A549 (cell line): ENCODE data around the gene CRBN. TPM values are rescaled to one million over a fixed set of nuclear protein-coding genes. Genes with fewer than 3 reads are reported as not detected.

Source experiments
- ATAC-seq, 2 experiments: fragments of 200-7000 bp in 1 of 2; fragments of >200 bp in 1 of 2; cut with Nextera tagmentation in 1 of 2; cut with Tn5 transposase in 1 of 2; 3 replicates each; pipeline versions ENCODE4 v1.8.0 to v1.9.1; 2018 to 2020; ENCODE audit warnings: mild to moderate bottlenecking in 1 of 2, moderate library complexity in 1 of 2
- CTCF ChIA-PET: fragments of 300-600 bp; sonication (Branson Sonifier 250); formaldehyde crosslinking; extraction: SDS; loops from one replicate; lab custom pipeline; 2021; ENCODE audit warnings: antibody characterized with exemption, inconsistent platforms; lab: Yijun Ruan, JAX
- POLR2A ChIA-PET: fragments of 350-600 bp; formaldehyde crosslinking; extraction: SDS; loops from one replicate; lab custom pipeline; 2021; ENCODE audit warnings: antibody characterized with exemption, inconsistent platforms; lab: Yijun Ruan, JAX
- DNase-seq, 2 experiments: peaks; one replicate each; pipeline versions ENCODE4 v3.0.0 to v3.0.0-alpha.2; 2011 to 2016; ENCODE audit warnings: low read depth in 1 of 2, low spot score in 1 of 2
- FAIRE-seq: peaks from 2 replicates; lab custom pipeline; 2011; peaks lifted over from hg19 to GRCh38; lab: Jason Lieb, UNC
- H3K27ac ChIP-seq, 2 experiments: fragments of >200 bp; sonication (Bioruptor Twin); formaldehyde crosslinking; 3 replicates each; pipeline ENCODE4 v1.5.1; 2016 to 2017
- H3K4me1 ChIP-seq: fragments of >200 bp; sonication (Bioruptor Twin); formaldehyde crosslinking; 3 replicates; pipeline ENCODE4 v1.6.1; 2016
- H3K4me2 ChIP-seq: fragments of >200 bp; sonication (Bioruptor Twin); formaldehyde crosslinking; 3 replicates; pipeline ENCODE4 v1.6.1; 2016
- H3K4me3 ChIP-seq: fragments of >200 bp; sonication (Bioruptor Twin); formaldehyde crosslinking; 3 replicates; pipeline ENCODE4 v1.5.1; 2016
- H3K9me3 ChIP-seq: fragments of >200 bp; sonication (Bioruptor Twin); formaldehyde crosslinking; 3 replicates; pipeline ENCODE4 v1.6.1; 2016
- BHLHE40 ChIP-seq: IDR thresholded peaks from 2 replicates; pipeline ENCODE4 v1.6.1; 2012; ENCODE audit warnings: low read depth, low read length, inconsistent platforms
- CHD4 ChIP-seq: fragments of 200-600 bp; sonication (generic); IDR thresholded peaks from 2 replicates; pipeline ENCODE4 v1.6.1; 2016; ENCODE audit warnings: antibody characterized with exemption, mild to moderate bottlenecking, borderline replicate concordance
- EHMT2 ChIP-seq: fragments of 200-600 bp; sonication (generic); IDR thresholded peaks from 2 replicates; pipeline ENCODE4 v1.6.1; 2016; ENCODE audit warnings: antibody characterized with exemption, low read depth, mild to moderate bottlenecking, moderate library complexity
- ELK1 ChIP-seq: fragments of 150-350 bp; IDR thresholded peaks from 2 replicates; pipeline ENCODE4 v1.6.1; 2014; ENCODE audit warnings: low read depth, mild to moderate bottlenecking, low read length
- EP300 ChIP-seq, 2 experiments: fragments of >200 bp; sonication (Bioruptor Twin); formaldehyde crosslinking; IDR thresholded peaks; 2 replicates in 1 of 2; 3 replicates in 1 of 2; pipeline ENCODE4 v1.6.1; 2016 to 2017
- FOSB ChIP-seq: fragments of 250-450 bp; sonication (Bioruptor Pico); IDR thresholded peaks from 2 replicates; pipeline ENCODE4 v1.5.0; 2020; ENCODE audit warnings: mild to moderate bottlenecking, moderate library complexity
- FOXS1 ChIP-seq: fragments of 250-450 bp; sonication (Bioruptor Pico); IDR thresholded peaks from 2 replicates; pipeline ENCODE4 v1.5.0; 2020; ENCODE audit warnings: mild to moderate bottlenecking, moderate library complexity
- GATA3 ChIP-seq: IDR thresholded peaks from 2 replicates; pipeline ENCODE4 v1.6.1; 2012; ENCODE audit warnings: borderline replicate concordance
- HOXA7 ChIP-seq: fragments of 250-450 bp; sonication (Bioruptor Pico); IDR thresholded peaks from 2 replicates; pipeline ENCODE4 v1.5.0; 2020; ENCODE audit warnings: mild to moderate bottlenecking, moderate library complexity
- HOXB5 ChIP-seq: fragments of 250-450 bp; sonication (Bioruptor Pico); IDR thresholded peaks from 2 replicates; pipeline ENCODE4 v1.5.0; 2020; ENCODE audit warnings: mild to moderate bottlenecking, moderate library complexity
- MAX ChIP-seq: IDR thresholded peaks from 2 replicates; pipeline ENCODE4 v1.6.1; 2012
- MAZ ChIP-seq: fragments of 150-350 bp; IDR thresholded peaks from 2 replicates; pipeline ENCODE4 v1.6.1; 2014; ENCODE audit warnings: antibody characterized with exemption, low read depth, low read length, borderline replicate concordance
- NFE2L2 ChIP-seq: fragments of 150-350 bp; conservative IDR thresholded peaks from 2 replicates; pipeline ENCODE4 v1.6.1; 2014; ENCODE audit warnings: low read length
- NR3C1 ChIP-seq: fragments of >200 bp; sonication (Bioruptor Twin); formaldehyde crosslinking; IDR thresholded peaks from 3 replicates; pipeline ENCODE4 v1.6.1; 2017
- RAD21 ChIP-seq, 2 experiments: fragments of >200 bp in 1 of 2; sonication (Bioruptor Twin) in 1 of 2; formaldehyde crosslinking in 1 of 2; IDR thresholded peaks in 1 of 2; conservative IDR thresholded peaks in 1 of 2; 2 replicates in 1 of 2; 3 replicates in 1 of 2; pipeline ENCODE4 v1.6.1; 2012 to 2018; ENCODE audit warnings: inconsistent platforms in 1 of 2
- RARB ChIP-seq: fragments of 250-450 bp; sonication (Bioruptor Pico); IDR thresholded peaks from 2 replicates; pipeline ENCODE4 v1.8.0; 2021; ENCODE audit warnings: mild to moderate bottlenecking, moderate library complexity
- RFX5 ChIP-seq: fragments of 450-650 bp; IDR thresholded peaks from 2 replicates; pipeline ENCODE4 v1.7.1; 2014; ENCODE audit warnings: antibody characterized with exemption, mild to moderate bottlenecking, moderate library complexity
- SMC3 ChIP-seq: fragments of >200 bp; sonication (Bioruptor Twin); formaldehyde crosslinking; IDR thresholded peaks from 3 replicates; pipeline ENCODE4 v1.6.1; 2018; ENCODE audit warnings: inconsistent platforms
- SREBF2 ChIP-seq: fragments of 450-650 bp; IDR thresholded peaks from 2 replicates; pipeline ENCODE4 v1.6.1; 2014; ENCODE audit warnings: mild to moderate bottlenecking, moderate library complexity
- TP53 ChIP-seq: fragments of 250-450 bp; sonication (Bioruptor Pico); IDR thresholded peaks from 2 replicates; pipeline ENCODE4 v1.5.0; 2021; ENCODE audit warnings: mild to moderate bottlenecking, moderate library complexity
- ZC3H11A ChIP-seq: fragments of 450-650 bp; IDR thresholded peaks from 2 replicates; pipeline ENCODE4 v1.6.1; 2014; ENCODE audit warnings: antibody characterized with exemption, mild to moderate bottlenecking
- ZSCAN20 ChIP-seq: fragments of 250-450 bp; sonication (Bioruptor Pico); IDR thresholded peaks from 2 replicates; pipeline ENCODE4 v1.8.0; 2022; ENCODE audit warnings: mild to moderate bottlenecking, moderate library complexity
- WGBS: methylation state at CpG from one replicate; pipeline ENCODE4 v1.1.6; 2017; ENCODE audit errors: missing lambda C conversion rate; 5-methylcytosine and 5-hydroxymethylcytosine counted together
- polyA plus RNA-seq, 4 experiments: library from polyadenylated mRNA; depleted of rRNA in 3 of 4; stranded (reverse); fragments of >200 nt; fragmentation: RNase III in 1 of 4; extraction: RNeasy Plus Mini Kit Qiagen cat#74134 plus additional on column Dnase treatment in 1 of 4; gene quantifications; 2 replicates in 3 of 4; 3 replicates in 1 of 4; pipeline ENCODE4 v1.2.3, GENCODE V29; 2011 to 2017
- TF ChIP-seq, protein P1 (sequence below): fragments of 250-450 bp; sonication (Bioruptor Pico); IDR thresholded peaks from 2 replicates; pipeline ENCODE4 v1.5.0; 2021; ENCODE audit warnings: mild to moderate bottlenecking, moderate library complexity, borderline replicate concordance

CRBN gene
- polyA plus RNA-seq, 2 of the 4 experiments (the other 2 are of a cell fraction) = 21.8 to 41.0 TPM

- DNase-seq = no peak
- ChIA-PET POLR2A (no interaction called here), CTCF (interaction anchor here (2.5 kb wide), 1 partner anchor 12 kb away, joined by 13 read pairs; no protein-coding TSS in a partner anchor)
- no peak for ATAC-seq
- WGBS = 0% methylated on average over 7 of the region's 7 CpGs
- TF ChIP-seq CHD4 (no peak), ZC3H11A (no peak), ELK1 (no peak), FOSB (CRISPR knock-in tag) (no peak), BHLHE40 (no peak), RFX5 (no peak), EHMT2 (no peak), NR3C1 (no peak), TP53 (CRISPR knock-in tag) (no peak)
- Histone ChIP-seq H3K9me3 (no peaks in the 10 kb centered on the region), H3K27ac (no peak overlapping the region), H3K4me2 (no peak overlapping the region), H3K4me1 (no peaks in the 10 kb centered on the region), H3K4me3 (no peak overlapping the region)
- FAIRE-seq = no peak
These were observed 33.4 kb upstream of the CRBN start for GRCh38 chr3:3212781-3213440.

DNA sequence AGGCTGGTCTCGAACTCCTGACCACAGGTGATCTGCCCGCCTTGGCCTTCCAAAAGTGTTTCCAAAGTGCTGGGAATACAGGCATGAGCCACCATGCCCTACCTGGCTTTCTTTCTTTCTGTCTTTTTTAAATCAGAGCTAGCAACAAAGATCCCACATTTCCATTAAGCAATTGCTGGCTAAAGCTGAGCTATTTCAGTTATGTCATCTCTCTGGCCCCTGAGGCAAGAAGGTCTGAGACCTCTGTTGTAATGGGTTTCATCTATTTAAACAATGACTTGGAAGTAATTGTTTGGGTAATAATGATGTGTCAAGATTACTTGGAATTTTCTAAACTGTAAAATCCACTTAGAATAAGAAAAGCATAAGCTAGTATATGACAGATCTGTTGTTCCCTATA is 30.2 kb upstream of the CRBN start:
- ChIA-PET POLR2A (no interaction called here), CTCF (interaction anchor here (2.3 to 3.5 kb wide), 2 partner anchors 9 to 1062 kb away, joined by 9 to 16 read pairs; no protein-coding TSS in a partner anchor)
- FAIRE-seq (no peak), DNase-seq (no peak), ATAC-seq (no peak)
- H3K4me1 ChIP-seq = no peaks in the 10 kb centered on the region
- no peak overlapping the region for H3K27ac ChIP-seq
- 12% methylated on average over 2 of the region's 2 CpGs for WGBS
- no peaks in the 10 kb centered on the region for H3K9me3 ChIP-seq
- H3K4me2 ChIP-seq = no peak overlapping the region
- no peak overlapping the region for H3K4me3 ChIP-seq
- no peak for TF ChIP-seq EHMT2
- TF ChIP-seq MAX = no peak
- TF ChIP-seq EP300 (IDR thresholded peaks at IDR 0.05) = no peak
- TF ChIP-seq RAD21 (conservative IDR thresholded peaks at IDR 0.05 in 1 of 2, IDR thresholded peaks at IDR 0.05 in 1 of 2) = no peak
- no peak for TF ChIP-seq RARB (CRISPR knock-in tag)
- TF ChIP-seq BHLHE40 = no peak
- TF ChIP-seq GATA3 = no peak
- TF ChIP-seq HOXA7 = no peak
- TF ChIP-seq ELK1 = no peak
- no peak for TF ChIP-seq FOXS1
- TF ChIP-seq HOXB5 (CRISPR knock-in tag) = no peak
- TF ChIP-seq CHD4 = no peak
- TF ChIP-seq MAZ = no peak
- no peak for TF ChIP-seq NFE2L2
- TF ChIP-seq, protein P1, sequence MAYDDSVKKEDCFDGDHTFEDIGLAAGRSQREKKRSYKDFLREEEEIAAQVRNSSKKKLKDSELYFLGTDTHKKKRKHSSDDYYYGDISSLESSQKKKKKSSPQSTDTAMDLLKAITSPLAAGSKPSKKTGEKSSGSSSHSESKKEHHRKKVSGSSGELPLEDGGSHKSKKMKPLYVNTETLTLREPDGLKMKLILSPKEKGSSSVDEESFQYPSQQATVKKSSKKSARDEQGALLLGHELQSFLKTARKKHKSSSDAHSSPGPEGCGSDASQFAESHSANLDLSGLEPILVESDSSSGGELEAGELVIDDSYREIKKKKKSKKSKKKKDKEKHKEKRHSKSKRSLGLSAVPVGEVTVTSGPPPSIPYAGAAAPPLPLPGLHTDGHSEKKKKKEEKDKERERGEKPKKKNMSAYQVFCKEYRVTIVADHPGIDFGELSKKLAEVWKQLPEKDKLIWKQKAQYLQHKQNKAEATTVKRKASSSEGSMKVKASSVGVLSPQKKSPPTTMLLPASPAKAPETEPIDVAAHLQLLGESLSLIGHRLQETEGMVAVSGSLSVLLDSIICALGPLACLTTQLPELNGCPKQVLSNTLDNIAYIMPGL = no peak
- TF ChIP-seq ZSCAN20 (CRISPR knock-in tag) = no peak
- TF ChIP-seq SMC3 = no peak
- TF ChIP-seq SREBF2 = no peak
